Measurements from ENCODE around the gene EIF4B.
A peak's percentile ranks its signal among the peaks of the same experiment; 100 is the strongest.
"Not testable (repeated sequence)": the region's sequence is repeated elsewhere in the genome, so short reads cannot be mapped to it uniquely, and the experiment has no call there.

EIF4B gene

GRCh38 chr12:53005986-53006809 is at the start of gene EIF4B:
EIF4B (plus strand) TSS chr12:53006456; CDS start chr12:53006484, 28 bp downstream.
- intact Hi-C loops (cut with DNase I) = no loop called here
- peak; percentile 99 to 100 (median 100) for DNase-seq

DNA sequence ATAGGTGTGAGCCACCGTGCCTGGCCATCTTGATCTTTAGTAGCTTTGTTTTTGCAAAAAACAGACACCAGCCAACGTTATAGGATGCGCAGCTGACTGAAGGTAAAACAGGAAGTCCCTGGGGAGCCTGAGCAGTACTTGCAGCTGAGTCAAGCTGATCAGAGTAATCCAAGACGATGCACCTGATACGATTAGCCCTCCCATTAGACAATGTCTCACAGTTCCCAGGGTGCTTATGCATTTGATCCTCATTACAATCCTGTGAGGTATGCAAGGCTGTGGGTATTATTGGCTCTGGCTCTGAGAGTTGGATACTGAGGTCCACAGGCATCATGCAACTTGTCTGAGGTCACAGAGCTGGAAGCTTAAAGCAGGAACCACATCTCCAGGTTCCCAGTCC is 49.3 kb upstream of the EIF4B start:
- DNase-seq = no peak
- intact Hi-C loops (cut with DNase I) = no loop called here

- peak in 1 of 10 donors; percentile 27 for DNase-seq
- intact Hi-C loops (cut with DNase I) = no loop called here
Observed at GRCh38 chr12:52964556-52965336, 41.5 kb upstream of the EIF4B start.

DNA sequence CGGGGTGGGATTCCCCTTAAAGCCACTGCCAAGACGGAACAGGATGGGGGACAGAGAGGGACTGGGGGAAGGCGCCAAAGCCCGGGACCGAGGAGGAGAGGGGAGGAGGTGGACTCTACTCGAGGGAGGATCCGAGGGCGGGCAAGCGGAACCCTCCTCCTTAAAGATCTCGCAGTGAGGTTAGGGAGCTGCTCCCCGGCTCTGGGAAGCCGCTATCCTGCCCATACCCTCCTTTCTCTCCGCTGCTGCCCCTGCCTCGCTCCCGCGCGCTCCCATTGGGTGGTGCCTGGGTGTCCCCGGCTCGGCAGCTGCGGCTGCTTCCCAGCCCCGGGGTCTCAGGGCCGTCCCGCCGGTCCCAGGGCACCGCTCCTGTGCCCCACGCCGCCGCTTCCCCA is 40.9 kb upstream of the EIF4B start:
- intact Hi-C loops (cut with DNase I) = no loop called here
- DNase-seq = peak in 1 of 10 donors; percentile 50

DNA sequence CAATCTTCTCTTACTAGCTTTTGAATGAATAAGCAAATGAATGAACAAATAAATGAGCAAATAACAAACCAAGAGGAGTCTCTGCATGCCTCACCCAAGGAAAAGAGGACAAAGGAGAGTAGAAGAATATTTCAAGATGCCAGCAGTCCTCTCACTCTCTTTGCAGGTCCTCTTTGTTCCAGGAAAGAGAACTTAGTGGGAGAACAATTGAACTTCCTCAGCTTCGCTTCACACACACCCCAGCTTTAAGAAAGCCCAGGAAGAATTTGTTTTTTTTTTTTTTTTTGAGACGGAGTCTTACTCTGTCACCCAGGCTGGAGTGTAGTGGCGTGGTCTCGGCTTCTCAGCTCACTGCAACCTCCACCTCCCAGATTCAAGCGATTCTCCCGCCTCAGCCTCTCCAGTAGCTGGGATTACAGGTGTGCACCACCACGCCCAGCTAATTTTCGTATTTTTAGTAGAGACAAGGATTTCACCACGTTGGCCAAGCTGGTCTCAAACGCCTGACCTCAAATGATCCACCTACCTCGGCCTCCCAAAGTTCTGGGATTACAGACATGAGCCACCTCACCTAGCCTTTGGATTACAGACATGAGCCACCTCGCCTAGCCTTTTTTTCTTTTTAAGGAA is 37.0 kb upstream of the EIF4B start:
- intact Hi-C loops (cut with DNase I) = no loop called here
- peak in 1 of 10 donors; percentile 5 for DNase-seq

DNA sequence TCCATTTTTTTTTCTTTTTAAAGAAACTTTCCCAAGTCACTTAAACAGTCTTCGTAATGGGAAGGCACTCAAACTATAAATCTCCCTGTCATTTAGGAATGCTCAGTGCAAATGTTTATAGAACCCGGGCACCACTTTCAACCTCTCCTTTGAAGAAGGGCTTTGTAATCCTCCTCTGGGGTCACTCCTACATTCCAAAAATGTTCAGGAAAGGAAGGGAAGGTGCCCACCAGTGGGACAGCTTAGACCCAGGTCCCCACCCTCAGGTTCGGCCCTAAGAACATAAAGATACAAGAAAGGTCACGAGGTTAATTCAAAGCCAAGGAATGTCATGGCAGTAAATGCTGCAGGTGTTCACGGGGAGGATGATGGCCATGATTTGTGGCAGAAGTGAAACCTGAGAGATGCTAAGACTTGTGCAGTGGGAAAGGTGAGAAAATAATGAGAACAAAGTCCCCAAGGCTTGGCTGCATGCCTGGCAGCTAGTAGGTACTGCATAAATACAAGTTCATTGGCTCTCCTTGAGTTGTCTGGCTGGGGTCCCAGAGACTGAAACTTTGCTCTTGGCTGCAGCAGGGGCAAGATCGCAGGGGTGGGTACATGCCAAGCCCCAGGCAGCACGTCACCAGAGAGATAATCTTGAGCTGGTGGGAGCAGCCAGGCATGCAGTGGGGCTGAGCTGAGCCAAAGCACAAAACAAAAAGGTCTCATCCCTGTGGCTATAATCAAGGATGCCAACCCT is 36.3 kb upstream of the EIF4B start:
- intact Hi-C loops (cut with DNase I) = no loop called here
- peak in 1 of 10 donors; percentile 71 for DNase-seq

GRCh38 chr12:52971679-52972329 is 34.5 kb upstream of the EIF4B start:
- intact Hi-C loops (cut with DNase I) = no loop called here
- DNase-seq = peak in 1 of 10 donors; percentile 56

- DNase-seq = peak in 1 of 10 donors; percentile 19
- intact Hi-C loops (cut with DNase I) = no loop called here
Observed at GRCh38 chr12:52975204-52975603, 31.1 kb upstream of the EIF4B start.

GRCh38 chr12:52975820-52976573 is 30.3 kb upstream of the EIF4B start:
- intact Hi-C loops (cut with DNase I) = no loop called here
- peak in 8 of 10 donors; percentile 24 to 91 (median 56) for DNase-seq

DNA sequence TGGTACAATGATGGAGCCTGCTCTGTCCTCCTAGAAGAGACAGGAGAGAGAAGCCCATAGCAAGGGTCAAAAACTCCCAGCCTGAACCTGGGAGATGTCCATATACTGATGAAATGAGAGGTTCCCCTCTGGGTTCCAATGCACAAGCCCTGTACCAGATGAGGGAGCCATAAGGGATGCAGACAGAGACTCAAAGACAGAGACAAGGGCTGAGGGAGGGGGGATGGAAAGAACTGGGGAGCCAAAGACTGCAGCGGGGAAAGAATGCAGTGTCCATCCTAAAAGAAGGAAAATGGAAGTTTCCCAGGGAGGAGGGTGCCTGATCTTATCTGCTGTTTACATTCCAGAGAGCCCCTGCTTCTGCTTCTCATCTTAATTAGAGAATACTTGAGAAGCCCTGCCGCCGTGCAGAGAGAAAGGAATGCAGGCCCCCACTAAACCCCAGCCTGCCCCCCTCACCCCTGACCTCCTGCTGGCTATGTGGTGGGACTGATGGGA is 29.6 kb upstream of the EIF4B start:
- peak in 2 of 10 donors; percentile 11 for DNase-seq
- intact Hi-C loops (cut with DNase I) = no loop called here

DNA sequence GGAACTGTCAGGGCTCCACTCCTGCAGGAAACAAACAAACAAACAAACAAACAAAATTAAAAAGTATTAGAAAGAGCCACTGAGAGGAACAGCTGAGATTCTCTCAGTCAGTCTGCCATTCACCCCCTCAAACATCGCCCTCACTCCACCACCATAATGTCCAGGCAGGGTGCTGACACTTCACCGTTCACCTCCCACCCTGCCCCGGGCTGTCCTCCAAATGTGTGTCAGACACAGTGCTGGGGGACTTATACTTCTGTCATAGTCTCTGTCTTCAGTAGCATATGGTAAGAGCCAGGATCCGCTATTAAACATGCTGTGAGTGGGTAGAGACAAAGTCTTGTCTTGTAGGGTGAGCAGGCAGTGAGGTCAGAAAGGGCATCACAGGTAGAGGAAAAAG is 29.1 kb upstream of the EIF4B start:
- DNase-seq = peak in 1 of 10 donors; percentile 22
- intact Hi-C loops (cut with DNase I) = no loop called here

DNA sequence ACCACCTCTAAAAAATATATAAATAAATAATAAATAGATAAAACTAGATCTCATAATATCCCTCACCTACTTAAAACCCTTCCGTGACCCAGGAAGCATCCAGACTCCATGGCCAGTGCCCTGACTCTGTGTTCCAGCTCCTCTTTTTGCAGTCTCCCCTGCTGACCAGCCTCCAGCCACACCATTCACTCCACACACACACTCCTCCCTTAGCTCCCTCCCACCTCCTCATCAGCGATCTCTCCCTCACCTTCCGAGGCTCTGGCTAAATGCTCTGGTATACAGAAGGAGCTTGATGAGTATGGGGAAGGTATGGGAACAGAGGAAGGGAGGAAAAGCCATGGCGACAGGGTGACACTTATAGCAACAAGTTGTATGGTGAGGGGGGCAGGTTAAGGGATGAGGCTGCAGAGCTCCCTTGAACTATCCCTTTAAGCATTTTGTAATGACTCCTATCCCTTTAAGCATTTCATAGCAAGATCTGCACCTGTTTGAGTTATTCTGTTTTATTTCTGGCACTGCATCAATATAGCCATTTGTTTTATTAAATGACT is 26.1 kb upstream of the EIF4B start:
- intact Hi-C loops (cut with DNase I) = loop anchor here (2.0 kb wide), 2 partner anchors 95 to 823 kb away; no protein-coding TSS in a partner anchor
- DNase-seq = peak in 2 of 10 donors; percentile 21 to 32

GRCh38 chr12:52980650-52981423 is 25.4 kb upstream of the EIF4B start:
- intact Hi-C loops (cut with DNase I) = loop anchor here (2.0 kb wide), 2 partner anchors 96 to 824 kb away; no protein-coding TSS in a partner anchor
- peak; percentile 69 to 97 (median 84) for DNase-seq

- intact Hi-C loops (cut with DNase I) = no loop called here
- DNase-seq = peak in 1 of 10 donors; percentile 52
Observed at GRCh38 chr12:52984136-52984535, 22.1 kb upstream of the EIF4B start.

- intact Hi-C loops (cut with DNase I) = no loop called here
Observed at GRCh38 chr12:52988898-52989297, 17.4 kb upstream of the EIF4B start.

GRCh38 chr12:52990206-52990605 is 16.1 kb upstream of the EIF4B start:
- intact Hi-C loops (cut with DNase I) = no loop called here
- no peak for DNase-seq

More at GRCh38 chr12:52988898-52989297, 17.4 kb upstream of the EIF4B start:
- no peak for DNase-seq

- DNase-seq = peak in 1 of 10 donors; percentile 30
- intact Hi-C loops (cut with DNase I) = not testable (repeated sequence)
Observed at GRCh38 chr12:52992240-52992639, 14.0 kb upstream of the EIF4B start.
